Pulmonary artery endothelial cell (primary cell): ENCODE measurements around the gene TLE5. TPM values are rescaled to one million over a fixed set of nuclear protein-coding genes. Genes with fewer than 3 reads are reported as not detected.
"Not testable (repeated sequence)": the region's sequence is repeated elsewhere in the genome, so short reads cannot be mapped to it uniquely, and the experiment has no call there.

Experiments used
- DNase-seq: peaks from one replicate; pipeline ENCODE4 v3.0.0-alpha.2; 2011; ENCODE audit warnings: low read depth, low spot score
- total RNA-seq: library from RNA; depleted of rRNA; stranded (reverse); fragments of >200 nt; gene quantifications from 2 replicates; pipeline ENCODE4 v1.2.3, GENCODE V29; 2014

Gene TLE5
- total RNA-seq, 1 donor from 2014 or later: 129 TPM

- no peak for DNase-seq
These were observed 16.2 kb downstream of the TLE5 start for GRCh38 chr19:3045885-3046697.

- no peak for DNase-seq
These were observed 17.1 kb downstream of the TLE5 start for GRCh38 chr19:3045191-3045590.

GRCh38 chr19:3042621-3043267 is 19.6 kb downstream of the TLE5 start:
- DNase-seq: no peak

GRCh38 chr19:3041761-3042620 is 20.3 kb downstream of the TLE5 start:
- DNase-seq: no peak

GRCh38 chr19:3041327-3041726 is 21.0 kb downstream of the TLE5 start:
- DNase-seq: no peak

GRCh38 chr19:3039641-3040077 is 22.6 kb downstream of the TLE5 start:
- no peak for DNase-seq

- no peak for DNase-seq
These were observed 23.2 kb downstream of the TLE5 start for GRCh38 chr19:3039125-3039524.

- no peak for DNase-seq
These were observed 24.1 kb downstream of the TLE5 start for GRCh38 chr19:3038214-3038613.

GRCh38 chr19:3036977-3037544 is 25.2 kb downstream of the TLE5 start:
- not testable (repeated sequence) for DNase-seq

- peak; percentile 72 for DNase-seq
These were observed 25.9 kb downstream of the TLE5 start for GRCh38 chr19:3036119-3036976.

GRCh38 chr19:3035542-3036118 is 26.7 kb downstream of the TLE5 start:
- peak; percentile 99 for DNase-seq

- no peak for DNase-seq
These were observed 27.4 kb downstream of the TLE5 start for GRCh38 chr19:3034656-3035541.

- no peak for DNase-seq
These were observed 28.0 kb downstream of the TLE5 start for GRCh38 chr19:3034406-3034655.

- no peak for DNase-seq
These were observed 28.5 kb downstream of the TLE5 start for GRCh38 chr19:3033595-3034405.

GRCh38 chr19:3031607-3031867 is 30.8 kb downstream of the TLE5 start:
- DNase-seq: no peak

- DNase-seq: no peak
These were observed 33.0 kb downstream of the TLE5 start, which contains the start of gene TLE2 for GRCh38 chr19:3029065-3029923. TSS of gene TLE2 (minus strand) at chr19:3029280. CDS start at chr19:3028904, 376 bp downstream.

- DNase-seq: no peak
These were observed 33.8 kb downstream of the TLE5 start for GRCh38 chr19:3028305-3029064.
